ENCODE data around the gene FAM237B. TPM values are rescaled to one million over a fixed set of nuclear protein-coding genes. Genes with fewer than 3 reads are reported as not detected.

FAM237B gene
- total RNA-seq, 1 experiment from 2014 or later: not detected

DNA sequence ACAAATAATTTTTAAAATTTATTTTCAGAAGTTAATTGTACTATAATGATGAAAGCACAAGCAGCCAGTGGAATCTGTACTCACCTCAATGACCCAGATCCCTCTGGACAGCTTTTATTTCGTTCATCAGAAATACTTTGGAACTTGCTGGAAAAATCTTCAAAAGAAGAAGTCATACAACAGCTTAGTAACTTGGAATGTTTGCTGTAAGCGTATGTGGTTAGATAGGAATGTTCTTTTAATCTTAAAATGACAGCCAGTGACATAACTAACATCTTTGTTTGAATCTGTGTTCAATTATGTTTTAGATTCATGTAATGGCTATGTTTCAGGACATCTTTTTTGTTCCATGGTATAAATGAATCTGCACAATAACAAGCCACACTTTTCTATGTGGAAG lies 49.4 kb downstream of the FAM237B start:
- intact Hi-C loops (cut with micrococcal nuclease): no loop called here
- peaks cover 31% of the 10 kb centered on the region for H3K4me1 ChIP-seq (ENCODE audit: insufficient read depth, low read length)
- no peaks in the 10 kb centered on the region for H3K36me3 ChIP-seq (ENCODE audit: low read depth, low read length)
- no peaks in the 10 kb centered on the region for H3K9me3 ChIP-seq (ENCODE audit: low read length)
- no peaks in the 10 kb centered on the region for H3F3A ChIP-seq (ENCODE audit: low read length, unreplicated experiment)
- no peaks in the 10 kb centered on the region for H4K20me1 ChIP-seq (ENCODE audit: low read length)
- peak; percentile 70 for DNase-seq
- H2AFZ ChIP-seq (ENCODE audit: low read length): no peak overlapping the region
- POLR2A ChIA-PET (ENCODE audit: unreplicated experiment): no interaction called here
- TF ChIP-seq, protein P1, sequence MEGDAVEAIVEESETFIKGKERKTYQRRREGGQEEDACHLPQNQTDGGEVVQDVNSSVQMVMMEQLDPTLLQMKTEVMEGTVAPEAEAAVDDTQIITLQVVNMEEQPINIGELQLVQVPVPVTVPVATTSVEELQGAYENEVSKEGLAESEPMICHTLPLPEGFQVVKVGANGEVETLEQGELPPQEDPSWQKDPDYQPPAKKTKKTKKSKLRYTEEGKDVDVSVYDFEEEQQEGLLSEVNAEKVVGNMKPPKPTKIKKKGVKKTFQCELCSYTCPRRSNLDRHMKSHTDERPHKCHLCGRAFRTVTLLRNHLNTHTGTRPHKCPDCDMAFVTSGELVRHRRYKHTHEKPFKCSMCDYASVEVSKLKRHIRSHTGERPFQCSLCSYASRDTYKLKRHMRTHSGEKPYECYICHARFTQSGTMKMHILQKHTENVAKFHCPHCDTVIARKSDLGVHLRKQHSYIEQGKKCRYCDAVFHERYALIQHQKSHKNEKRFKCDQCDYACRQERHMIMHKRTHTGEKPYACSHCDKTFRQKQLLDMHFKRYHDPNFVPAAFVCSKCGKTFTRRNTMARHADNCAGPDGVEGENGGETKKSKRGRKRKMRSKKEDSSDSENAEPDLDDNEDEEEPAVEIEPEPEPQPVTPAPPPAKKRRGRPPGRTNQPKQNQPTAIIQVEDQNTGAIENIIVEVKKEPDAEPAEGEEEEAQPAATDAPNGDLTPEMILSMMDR (conservative IDR thresholded peaks at IDR 0.05; ENCODE audit: low read depth, low read length): no peak
- no peak for TF ChIP-seq EZH2phosphoT487 (IDR thresholded peaks at IDR 0.05; ENCODE audit: borderline replicate concordance, low read length)
- no peak for TF ChIP-seq EZH2 (IDR thresholded peaks at IDR 0.05; ENCODE audit: low read length, unreplicated experiment)
- H3K79me2 ChIP-seq (ENCODE audit: low read length): no peaks in the 10 kb centered on the region
- BruUV-seq (replicated peaks): no TSS peak
- no peak overlapping the region for H3K4me3 ChIP-seq (ENCODE audit: low read length)
- no peak overlapping the region for H3K27ac ChIP-seq (ENCODE audit: low read length)
- H3K27me3 ChIP-seq (ENCODE audit: low read length): no peaks in the 10 kb centered on the region
- no peak overlapping the region for H3K9ac ChIP-seq (ENCODE audit: low read length)
- peak; percentile 82 for ATAC-seq
- CTCF ChIA-PET: interaction anchor here (0.6 to 1.2 kb wide), 2 partner anchors 156 to 421 kb away, joined by 3 to 4 read pairs; no protein-coding TSS in a partner anchor
- peak overlapping the region; percentile 10 for H3K4me2 ChIP-seq (ENCODE audit: low read length)
- H3K9me2 ChIP-seq (replicated peaks; ENCODE audit: low read length): no peaks in the 10 kb centered on the region

GRCh38 chr7:90270431-90271178 lies 50.5 kb downstream of the FAM237B start:
- intact Hi-C loops (cut with micrococcal nuclease): no loop called here
- no TSS peak for BruUV-seq (replicated peaks)

More at GRCh38 chr7:90270431-90271178, 50.5 kb downstream of the FAM237B start:
- Histone ChIP-seq H3K9ac (ENCODE audit: low read length) (no peak overlapping the region), H3F3A (ENCODE audit: low read length, unreplicated experiment) (no peaks in the 10 kb centered on the region), H3K9me2 (replicated peaks; ENCODE audit: low read length) (no peaks in the 10 kb centered on the region), H3K4me3 (ENCODE audit: low read length) (no peak overlapping the region), H4K20me1 (ENCODE audit: low read length) (no peaks in the 10 kb centered on the region), H3K4me1 (ENCODE audit: insufficient read depth, low read length) (peaks cover 38% of the 10 kb centered on the region), H3K27me3 (ENCODE audit: low read length) (no peaks in the 10 kb centered on the region), H3K4me2 (ENCODE audit: low read length) (no peak overlapping the region), H3K79me2 (ENCODE audit: low read length) (no peaks in the 10 kb centered on the region), H2AFZ (ENCODE audit: low read length) (no peak overlapping the region), H3K9me3 (ENCODE audit: low read length) (no peaks in the 10 kb centered on the region), H3K27ac (ENCODE audit: low read length) (no peak overlapping the region), H3K36me3 (ENCODE audit: low read depth, low read length) (no peaks in the 10 kb centered on the region)
- ChIA-PET POLR2A (ENCODE audit: unreplicated experiment) (no interaction called here), CTCF (no interaction called here)
- no peak for ATAC-seq
- TF ChIP-seq EZH2phosphoT487 (IDR thresholded peaks at IDR 0.05; ENCODE audit: borderline replicate concordance, low read length) (no peak), EZH2 (IDR thresholded peaks at IDR 0.05; ENCODE audit: low read length, unreplicated experiment) (no peak)
- TF ChIP-seq, protein P1 (conservative IDR thresholded peaks at IDR 0.05; ENCODE audit: low read depth, low read length): no peak
- DNase-seq: no peak

Data from PC-3 (cell line).